HCT116 (cell line): ENCODE data around the gene PAN3. TPM values are rescaled to one million over a fixed set of nuclear protein-coding genes. Genes with fewer than 3 reads are reported as not detected.

Source experiments
- ATAC-seq: fragments of 200-7000 bp; cut with Tn5 transposase; 2 replicates; pipeline ENCODE4 v1.9.1; 2020; ENCODE audit warnings: mild to moderate bottlenecking, moderate library complexity
- BruUV-seq: library from RNA; stranded (reverse); fragments of 400-500 nt; replicated peaks from 2 replicates; lab custom pipeline; 2021; lab: Mats Ljungman, UMichigan
- CTCF ChIA-PET: fragments of 300-600 bp; sonication (Branson Sonifier 250); formaldehyde crosslinking; loops from one replicate; lab custom pipeline; 2021; ENCODE audit warnings: antibody characterized with exemption; lab: Charles Lee
- POLR2A ChIA-PET: fragments of 300-600, 350-600 bp; sonication (Branson Sonifier 250); formaldehyde crosslinking; loops from one replicate; lab custom pipeline; 2021; ENCODE audit warnings: antibody characterized with exemption; lab: Charles Lee
- RAD21 ChIA-PET, 2 experiments: fragments of 300-600 bp; sonication (Branson Sonifier 250); formaldehyde crosslinking; loops; one replicate each; lab custom pipeline; 2023; ENCODE audit warnings: low total read pairs in 2 of 2; ENCODE audit not compliant: uncharacterized antibody in 2 of 2, unreplicated experiment in 2 of 2, low non-redundant PET in 1 of 2; lab: Charles Lee
- DNase-seq: peaks from one replicate; pipeline ENCODE4 v3.0.0-alpha.2; 2010; ENCODE audit warnings: low read depth, low spot score
- H2AFZ ChIP-seq: fragments of 200-600 bp; shearing (Covaris generic), sonication (generic); 2 replicates; pipeline ENCODE4 v1.6.1; 2017; ENCODE audit warnings: low read depth, mixed run types, mixed read lengths, antibody characterized with exemption, low read length; ENCODE audit not compliant: poor library complexity, severe bottlenecking
- H3K27ac ChIP-seq: 2 replicates; pipeline ENCODE4 v1.5.1; 2012; ENCODE audit warnings: low read depth, low read length
- H3K27me3 ChIP-seq: fragments of 200-600 bp; sonication (generic); 2 replicates; pipeline ENCODE4 v1.6.1; 2016; ENCODE audit warnings: mixed run types, low read length, mixed read lengths; ENCODE audit not compliant: insufficient read depth
- H3K36me3 ChIP-seq, 2 experiments: fragments of 200-500 bp in 1 of 2; fragments of 200-600 bp in 1 of 2; sonication (Bioruptor generic) in 1 of 2; sonication (generic) in 1 of 2; 2 replicates each; pipeline versions ENCODE4 v1.5.1 to v1.6.1; 2014 to 2016; ENCODE audit warnings: low read length in 2 of 2, inconsistent platforms in 1 of 2, mixed read lengths in 1 of 2, mixed run types in 1 of 2; ENCODE audit not compliant: insufficient read depth in 2 of 2, control insufficient read depth in 1 of 2
- H3K4me1 ChIP-seq, 2 experiments: fragments of 200-600 bp in 1 of 2; sonication (generic) in 1 of 2; 2 replicates each; pipeline versions ENCODE4 v1.5.1 to v1.6.1; 2012 to 2017; ENCODE audit warnings: low read length in 2 of 2, inconsistent platforms in 1 of 2, mild to moderate bottlenecking in 1 of 2, mixed read lengths in 1 of 2, mixed run types in 1 of 2, moderate library complexity in 1 of 2; ENCODE audit not compliant: insufficient read depth in 2 of 2, control insufficient read depth in 1 of 2
- H3K4me2 ChIP-seq: fragments of 200-600 bp; sonication (generic); 2 replicates; pipeline ENCODE4 v1.6.1; 2017; ENCODE audit warnings: mixed run types, low read length, mixed read lengths
- H3K4me3 ChIP-seq, 2 experiments: fragments of 200-600 bp in 1 of 2; sonication (generic) in 1 of 2; replicated peaks in 1 of 2; 2 replicates each; pipeline ENCODE4 v1.5.1; 2011 to 2016; ENCODE audit warnings: low read length in 2 of 2, control low read depth in 1 of 2, low read depth in 1 of 2, mild to moderate bottlenecking in 1 of 2, mixed read lengths in 1 of 2, mixed run types in 1 of 2
- H3K79me2 ChIP-seq: fragments of 200-600 bp; sonication (generic); 2 replicates; pipeline ENCODE4 v1.6.1; 2017; ENCODE audit warnings: mild to moderate bottlenecking, mixed run types, low read length, moderate library complexity, mixed read lengths; ENCODE audit not compliant: insufficient read depth
- H3K9ac ChIP-seq: fragments of 200-600 bp; sonication (generic); 2 replicates; pipeline ENCODE4 v1.6.1; 2016; ENCODE audit warnings: low read length, mixed read lengths
- H3K9me2 ChIP-seq: fragments of 200-600 bp; sonication (generic), shearing (Covaris generic); 2 replicates; pipeline ENCODE4 v1.6.1; 2017; ENCODE audit warnings: mixed run types, mild to moderate bottlenecking, moderate library complexity; ENCODE audit not compliant: insufficient read depth
- H3K9me3 ChIP-seq, 2 experiments: fragments of 200-500 bp in 1 of 2; fragments of 200-600 bp in 1 of 2; sonication (Bioruptor generic) in 1 of 2; sonication (generic) in 1 of 2; 2 replicates each; pipeline ENCODE4 v1.6.1; 2014 to 2017; ENCODE audit warnings: low read length in 2 of 2, mixed read lengths in 2 of 2, inconsistent platforms in 1 of 2, low read depth in 1 of 2, mild to moderate bottlenecking in 1 of 2, mixed run types in 1 of 2, moderate library complexity in 1 of 2; ENCODE audit not compliant: control insufficient read depth in 1 of 2, insufficient read depth in 1 of 2
- H4K20me1 ChIP-seq: fragments of 200-600 bp; sonication (generic), shearing (Covaris generic); 2 replicates; pipeline ENCODE4 v1.6.1; 2017; ENCODE audit warnings: mixed run types, mild to moderate bottlenecking, moderate library complexity; ENCODE audit not compliant: insufficient read depth
- CBX3 ChIP-seq: IDR thresholded peaks from 2 replicates; pipeline ENCODE4 v1.6.1; 2012; ENCODE audit warnings: low read depth
- ELF1 ChIP-seq: IDR thresholded peaks from 2 replicates; pipeline ENCODE4 v1.6.1; 2012; ENCODE audit warnings: low read depth, borderline replicate concordance
- EZH2 ChIP-seq: fragments of 200-600 bp; sonication (generic); IDR thresholded peaks from 2 replicates; pipeline ENCODE4 v1.6.1; 2017; ENCODE audit warnings: antibody characterized with exemption, mixed run types
- JUND ChIP-seq: IDR thresholded peaks from 2 replicates; pipeline ENCODE4 v1.6.1; 2012
- POLR2A ChIP-seq: IDR thresholded peaks from 2 replicates; pipeline ENCODE4 v1.7.0; 2011; ENCODE audit warnings: borderline replicate concordance; ENCODE audit not compliant: insufficient read depth, insufficient read length; ENCODE audit errors: extremely low read depth
- POLR2AphosphoS5 ChIP-seq: IDR thresholded peaks from 2 replicates; pipeline ENCODE4 v1.6.1; 2011; ENCODE audit warnings: mild to moderate bottlenecking, low read depth, low read length, moderate library complexity
- RAD21 ChIP-seq: IDR thresholded peaks from 2 replicates; pipeline ENCODE4 v1.6.1; 2012; ENCODE audit warnings: low read depth, mild to moderate bottlenecking
- REST ChIP-seq: IDR thresholded peaks from 2 replicates; pipeline ENCODE4 v1.6.1; 2012; ENCODE audit warnings: low read depth
- SIN3A ChIP-seq: IDR thresholded peaks from 2 replicates; pipeline ENCODE4 v1.6.1; 2012; ENCODE audit warnings: low read depth
- SP1 ChIP-seq: IDR thresholded peaks from 2 replicates; pipeline ENCODE4 v1.6.1; 2012; ENCODE audit warnings: low read depth
- TCF7L2 ChIP-seq: IDR thresholded peaks from 2 replicates; pipeline ENCODE4 v1.7.0; 2011; ENCODE audit warnings: borderline replicate concordance, inconsistent platforms; ENCODE audit not compliant: insufficient read depth, insufficient read length; ENCODE audit errors: extremely low read depth
- ZFX ChIP-seq: fragments of 450-650 bp; IDR thresholded peaks from 2 replicates; pipeline ENCODE4 v1.6.1; 2017
- ZNF274 ChIP-seq: fragments of 200-500 bp; sonication (Bioruptor generic); IDR thresholded peaks from 2 replicates; pipeline ENCODE4 v1.6.1; 2014; ENCODE audit warnings: mild to moderate bottlenecking, low read depth, low read length, inconsistent platforms
- intact Hi-C: fragments of 100-400 bp; cut with micrococcal nuclease; formaldehyde crosslinking; loops from 2 replicates; pipeline ENCODE4 v1.10.0; 2022
- total RNA-seq: library from RNA; stranded (reverse); gene quantifications from one replicate; pipeline ENCODE4 v1.2.1, GENCODE V29; 2021; ENCODE audit not compliant: unreplicated experiment
- TF ChIP-seq, protein P1 (sequence below): IDR thresholded peaks from 2 replicates; pipeline ENCODE4 v1.6.1; 2012
- TF ChIP-seq, protein P2 (sequence below), 3 experiments: fragments of 200-600 bp in 1 of 3; sonication (generic) in 1 of 3; IDR thresholded peaks in 2 of 3; conservative IDR thresholded peaks in 1 of 3; 2 replicates each; pipeline ENCODE4 v1.5.1; 2012 to 2017; ENCODE audit warnings: low read depth in 2 of 3, low read length in 2 of 3, antibody characterized with exemption in 1 of 3, borderline replicate concordance in 1 of 3, control low read depth in 1 of 3, mild to moderate bottlenecking in 1 of 3, mixed read lengths in 1 of 3, mixed run types in 1 of 3, moderate library complexity in 1 of 3; ENCODE audit not compliant: insufficient read depth in 1 of 3

The PAN3 gene
- total RNA-seq, 1 experiment from 2014 or later, result 30.1 TPM

DNA sequence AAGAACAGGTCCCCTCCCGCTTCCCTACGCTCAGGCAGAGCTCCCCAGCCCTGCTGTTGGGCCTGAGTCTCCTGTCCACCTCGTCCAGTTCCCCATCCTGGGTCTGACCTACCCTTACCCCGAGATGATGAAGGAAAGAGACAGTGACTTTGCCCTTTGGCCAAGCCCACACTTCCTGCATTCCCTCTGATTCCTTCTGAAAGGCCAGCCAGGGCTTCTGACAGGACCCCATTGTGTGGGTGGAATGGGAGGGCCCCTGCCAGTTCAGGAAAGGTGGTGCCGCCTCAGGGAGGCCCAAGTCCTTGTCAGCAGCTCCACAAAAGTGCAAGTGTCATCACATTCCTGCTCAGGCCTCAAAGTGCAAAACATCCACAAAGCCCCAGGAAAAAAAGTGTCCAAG, 177.8 kb downstream of the PAN3 start:
- Histone ChIP-seq H3K9me3 (no peaks in the 10 kb centered on the region), H3K27ac (no peak overlapping the region), H3K27me3 (no peaks in the 10 kb centered on the region), H3K36me3 (no peaks in the 10 kb centered on the region), H4K20me1 (no peaks in the 10 kb centered on the region), H3K79me2 (no peaks in the 10 kb centered on the region), H3K4me1 (no peaks in the 10 kb centered on the region), H2AFZ (no peak overlapping the region), H3K4me2 (no peak overlapping the region), H3K9me2 (no peaks in the 10 kb centered on the region), H3K4me3 (no peak overlapping the region), H3K9ac (no peak overlapping the region)
- no TSS peak for BruUV-seq
- ChIA-PET RAD21 (no interaction called here), CTCF (no interaction called here), POLR2A (interaction anchor here (0.5 kb wide), 1 partner anchor 480 kb away, joined by 4 read pairs; no protein-coding TSS in a partner anchor)
- no peak for TF ChIP-seq ZNF274
- TF ChIP-seq SP1, result no peak
- TF ChIP-seq CBX3, result no peak
- TF ChIP-seq TCF7L2, result no peak
- no peak for TF ChIP-seq SIN3A
- TF ChIP-seq JUND, result no peak
- TF ChIP-seq POLR2AphosphoS5, result no peak
- DNase-seq, result no peak
- intact Hi-C loops, result no loop called here
- ATAC-seq, result no peak

- POLR2A ChIA-PET, result no interaction called here
- H3K27ac ChIP-seq, result no peak overlapping the region
- no peaks in the 10 kb centered on the region for H3K4me1 ChIP-seq
- no TSS peak for BruUV-seq
- H3K4me2 ChIP-seq, result no peak overlapping the region
- H2AFZ ChIP-seq, result no peak overlapping the region
- H3K9me3 ChIP-seq, result no peaks in the 10 kb centered on the region
- H3K4me3 ChIP-seq, result no peak overlapping the region
- no peak overlapping the region for H3K9ac ChIP-seq
- ATAC-seq, result no peak
- no peaks in the 10 kb centered on the region for H3K27me3 ChIP-seq
- no peaks in the 10 kb centered on the region for H3K9me2 ChIP-seq
- H4K20me1 ChIP-seq, result no peaks in the 10 kb centered on the region
- H3K36me3 ChIP-seq, result no peaks in the 10 kb centered on the region
- H3K79me2 ChIP-seq, result no peaks in the 10 kb centered on the region
- TF ChIP-seq ZFX, result no peak
- TF ChIP-seq POLR2A, result no peak
- TF ChIP-seq REST, result no peak
- no peak for TF ChIP-seq EZH2
- TF ChIP-seq RAD21, result no peak
- no peak for TF ChIP-seq ZNF274
- TF ChIP-seq POLR2AphosphoS5, result no peak
- TF ChIP-seq SIN3A, result no peak
- TF ChIP-seq ELF1, result no peak
- TF ChIP-seq, protein P1, sequence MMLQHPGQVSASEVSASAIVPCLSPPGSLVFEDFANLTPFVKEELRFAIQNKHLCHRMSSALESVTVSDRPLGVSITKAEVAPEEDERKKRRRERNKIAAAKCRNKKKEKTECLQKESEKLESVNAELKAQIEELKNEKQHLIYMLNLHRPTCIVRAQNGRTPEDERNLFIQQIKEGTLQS, result no peak
- TF ChIP-seq, protein P2, sequence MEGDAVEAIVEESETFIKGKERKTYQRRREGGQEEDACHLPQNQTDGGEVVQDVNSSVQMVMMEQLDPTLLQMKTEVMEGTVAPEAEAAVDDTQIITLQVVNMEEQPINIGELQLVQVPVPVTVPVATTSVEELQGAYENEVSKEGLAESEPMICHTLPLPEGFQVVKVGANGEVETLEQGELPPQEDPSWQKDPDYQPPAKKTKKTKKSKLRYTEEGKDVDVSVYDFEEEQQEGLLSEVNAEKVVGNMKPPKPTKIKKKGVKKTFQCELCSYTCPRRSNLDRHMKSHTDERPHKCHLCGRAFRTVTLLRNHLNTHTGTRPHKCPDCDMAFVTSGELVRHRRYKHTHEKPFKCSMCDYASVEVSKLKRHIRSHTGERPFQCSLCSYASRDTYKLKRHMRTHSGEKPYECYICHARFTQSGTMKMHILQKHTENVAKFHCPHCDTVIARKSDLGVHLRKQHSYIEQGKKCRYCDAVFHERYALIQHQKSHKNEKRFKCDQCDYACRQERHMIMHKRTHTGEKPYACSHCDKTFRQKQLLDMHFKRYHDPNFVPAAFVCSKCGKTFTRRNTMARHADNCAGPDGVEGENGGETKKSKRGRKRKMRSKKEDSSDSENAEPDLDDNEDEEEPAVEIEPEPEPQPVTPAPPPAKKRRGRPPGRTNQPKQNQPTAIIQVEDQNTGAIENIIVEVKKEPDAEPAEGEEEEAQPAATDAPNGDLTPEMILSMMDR (IDR thresholded peaks at IDR 0.05 in 2 of 3, conservative IDR thresholded peaks at IDR 0.05 in 1 of 3; ENCODE audit: borderline replicate concordance in 1 of 3, insufficient read depth in 1 of 3, low read depth in 2 of 3, low read length in 2 of 3), result no peak
- TF ChIP-seq TCF7L2, result no peak
- TF ChIP-seq, all 23 proteins: peak for 0
- ChIA-PET CTCF (no interaction called here), RAD21 (no interaction called here)
- intact Hi-C loops, result no loop called here
- no peak for DNase-seq
These were observed 178.5 kb downstream of the PAN3 start for GRCh38 chr13:28316836-28317235.
